ENCODE data around the gene PARD3. TPM values are rescaled to one million over a fixed set of nuclear protein-coding genes. Genes with fewer than 3 reads are reported as not detected.

Gene PARD3
- total RNA-seq, 1 donor from 2014 or later, result 76.4 TPM

- H3K36me3 ChIP-seq (ENCODE audit: control insufficient read depth, insufficient read depth, low read length), result no peaks in the 10 kb centered on the region
- H3K27me3 ChIP-seq (ENCODE audit: control insufficient read depth, insufficient read depth, low read length), result no peaks in the 10 kb centered on the region
- H3K4me3 ChIP-seq (ENCODE audit: low read depth, low read length), result no peak overlapping the region
- no peak for TF ChIP-seq CTCF (IDR thresholded peaks at IDR 0.05; ENCODE audit: insufficient read depth, low read length, poor library complexity, severe bottlenecking)
- DNase-seq (ENCODE audit: low read depth), result no peak
Observed at GRCh38 chr10:34775044-34775637, 40.0 kb downstream of the PARD3 start.

- no peak for DNase-seq (ENCODE audit: low read depth)
- no peak overlapping the region for H3K4me3 ChIP-seq (ENCODE audit: low read depth, low read length)
- no peaks in the 10 kb centered on the region for H3K36me3 ChIP-seq (ENCODE audit: control insufficient read depth, insufficient read depth, low read length)
- no peak for TF ChIP-seq CTCF (IDR thresholded peaks at IDR 0.05; ENCODE audit: insufficient read depth, low read length, poor library complexity, severe bottlenecking)
- no peaks in the 10 kb centered on the region for H3K27me3 ChIP-seq (ENCODE audit: control insufficient read depth, insufficient read depth, low read length)
Observed at GRCh38 chr10:34773636-34774630, 41.2 kb downstream of the PARD3 start.

- no peak for DNase-seq (ENCODE audit: low read depth)
- TF ChIP-seq CTCF (IDR thresholded peaks at IDR 0.05; ENCODE audit: insufficient read depth, low read length, poor library complexity, severe bottlenecking), result no peak
- Histone ChIP-seq H3K4me3 (ENCODE audit: low read depth, low read length) (no peak overlapping the region), H3K36me3 (ENCODE audit: control insufficient read depth, insufficient read depth, low read length) (no peaks in the 10 kb centered on the region), H3K27me3 (ENCODE audit: control insufficient read depth, insufficient read depth, low read length) (no peaks in the 10 kb centered on the region)
Observed at GRCh38 chr10:34771525-34771924, 43.6 kb downstream of the PARD3 start.

GRCh38 chr10:34771106-34771505 lies 44.0 kb downstream of the PARD3 start:
- TF ChIP-seq CTCF (IDR thresholded peaks at IDR 0.05; ENCODE audit: insufficient read depth, low read length, poor library complexity, severe bottlenecking), result no peak
- DNase-seq (ENCODE audit: low read depth), result no peak
- H3K4me3 ChIP-seq (ENCODE audit: low read depth, low read length), result no peak overlapping the region
- H3K36me3 ChIP-seq (ENCODE audit: control insufficient read depth, insufficient read depth, low read length), result no peaks in the 10 kb centered on the region
- no peaks in the 10 kb centered on the region for H3K27me3 ChIP-seq (ENCODE audit: control insufficient read depth, insufficient read depth, low read length)

- TF ChIP-seq CTCF (IDR thresholded peaks at IDR 0.05; ENCODE audit: insufficient read depth, low read length, poor library complexity, severe bottlenecking), result no peak
- Histone ChIP-seq H3K4me3 (ENCODE audit: low read depth, low read length) (no peak overlapping the region), H3K36me3 (ENCODE audit: control insufficient read depth, insufficient read depth, low read length) (no peaks in the 10 kb centered on the region), H3K27me3 (ENCODE audit: control insufficient read depth, insufficient read depth, low read length) (no peaks in the 10 kb centered on the region)
- no peak for DNase-seq (ENCODE audit: low read depth)
Observed at GRCh38 chr10:34769899-34770298, 45.2 kb downstream of the PARD3 start.

Data from kidney epithelial cell (primary cell).